Measurements from ENCODE around the gene DAPK3.
"Not testable (repeated sequence)": the region's sequence is repeated elsewhere in the genome, so short reads cannot be mapped to it uniquely, and the experiment has no call there.

Gene DAPK3

DNA sequence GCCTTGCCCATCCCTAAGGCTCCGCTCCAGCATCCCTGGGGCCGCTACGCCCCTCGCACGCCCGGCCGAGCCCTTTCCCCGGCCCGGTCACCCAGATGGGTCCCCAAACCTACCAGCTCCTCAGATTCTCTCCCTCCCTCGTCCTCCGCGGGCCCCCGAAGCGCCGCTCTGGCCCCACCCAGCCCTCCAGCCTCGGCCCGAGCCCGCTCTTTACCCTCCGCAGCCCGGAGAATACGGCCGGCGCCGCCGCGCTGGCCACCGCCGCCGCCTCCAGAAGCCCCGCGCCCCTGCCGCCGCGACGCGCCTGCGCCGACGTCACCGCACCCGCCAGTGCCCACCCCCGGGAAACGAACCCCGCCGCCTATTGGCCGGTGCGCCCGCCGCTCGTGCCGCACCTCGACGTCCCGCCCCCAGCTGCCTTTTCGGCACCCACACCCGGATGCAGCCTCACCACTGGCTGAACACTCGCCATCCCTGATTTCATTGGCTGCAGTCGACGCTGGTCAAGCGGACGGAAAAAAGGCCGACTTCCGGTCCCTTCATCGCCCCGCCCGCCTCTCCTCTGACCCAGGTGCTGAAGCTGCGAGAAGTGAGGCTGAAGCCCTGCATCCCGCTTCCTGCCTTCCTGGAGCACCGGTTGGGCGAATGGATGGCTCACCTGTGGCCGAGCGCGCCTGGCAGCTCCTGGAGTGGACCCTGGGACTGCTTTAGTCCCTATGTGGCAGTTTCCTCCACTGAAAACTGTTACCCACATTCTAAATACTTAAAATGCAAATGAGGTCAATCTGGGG lies at the start of gene DAPK3:
TSS of gene DAPK3 (minus strand) at position 292 of the 791 bp plus-strand sequence. CDS start 1,364 bp downstream, outside the sequence.
- peak; percentile 97 for DNase-seq (ENCODE audit: low spot score)

DNA sequence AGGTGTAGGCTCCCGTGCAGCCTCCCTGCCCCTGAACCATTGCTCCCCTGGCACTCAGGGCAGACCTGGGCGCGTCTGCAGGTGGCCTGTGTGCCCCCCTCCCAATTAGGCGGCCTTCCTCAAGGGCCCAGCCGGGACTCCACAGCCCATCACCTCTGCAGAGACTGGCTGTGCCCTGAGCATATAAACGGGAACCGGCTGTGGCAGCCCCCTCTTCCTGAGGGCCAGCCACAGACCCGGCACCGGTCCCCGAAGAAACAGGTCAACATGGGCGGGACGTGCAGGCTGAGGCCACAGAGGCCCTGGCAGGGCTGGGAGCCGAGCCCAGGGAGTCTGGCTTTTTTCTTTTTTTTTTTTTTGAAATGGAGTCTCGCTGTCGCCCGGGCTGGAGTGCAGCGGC lies 48.7 kb upstream of the DAPK3 start:
- DNase-seq (ENCODE audit: low spot score): no peak

DNA sequence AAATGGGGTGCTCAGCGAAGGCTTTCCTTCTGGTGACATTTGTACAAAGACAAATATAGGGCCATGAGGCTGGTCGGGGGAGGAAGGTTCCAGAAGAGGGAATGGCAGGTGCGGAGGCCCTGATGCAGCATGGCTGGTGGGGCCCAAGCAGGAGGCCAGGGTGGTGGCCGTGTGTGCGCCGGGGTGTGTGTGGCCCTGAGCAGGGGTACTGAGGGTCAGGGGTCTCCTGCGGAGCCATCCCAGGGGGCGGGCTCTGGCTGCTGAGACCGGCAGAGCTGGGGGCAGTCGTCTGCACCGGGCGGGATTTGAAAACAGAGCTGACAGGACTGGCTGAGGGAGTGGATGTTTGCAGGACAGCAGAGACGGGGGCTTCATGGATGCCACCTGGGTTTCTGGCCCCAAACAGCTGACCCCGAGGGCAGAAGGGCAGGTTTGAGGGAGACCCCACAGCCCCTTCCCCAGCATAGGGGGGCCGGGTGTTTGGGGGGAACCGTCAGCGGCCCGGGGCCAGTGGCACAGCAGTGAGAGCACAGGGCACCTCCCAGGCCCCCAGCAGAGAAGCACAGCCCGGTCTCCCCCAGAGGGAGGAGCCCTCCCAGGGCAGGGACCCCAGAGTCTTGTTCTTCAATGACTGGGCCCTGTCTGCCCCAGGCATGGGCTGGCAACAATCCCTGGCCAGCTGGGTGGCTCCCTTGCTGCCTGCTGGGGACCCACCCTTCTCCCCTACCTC lies 48.0 kb upstream of the DAPK3 start:
- DNase-seq (ENCODE audit: low spot score): no peak

DNA sequence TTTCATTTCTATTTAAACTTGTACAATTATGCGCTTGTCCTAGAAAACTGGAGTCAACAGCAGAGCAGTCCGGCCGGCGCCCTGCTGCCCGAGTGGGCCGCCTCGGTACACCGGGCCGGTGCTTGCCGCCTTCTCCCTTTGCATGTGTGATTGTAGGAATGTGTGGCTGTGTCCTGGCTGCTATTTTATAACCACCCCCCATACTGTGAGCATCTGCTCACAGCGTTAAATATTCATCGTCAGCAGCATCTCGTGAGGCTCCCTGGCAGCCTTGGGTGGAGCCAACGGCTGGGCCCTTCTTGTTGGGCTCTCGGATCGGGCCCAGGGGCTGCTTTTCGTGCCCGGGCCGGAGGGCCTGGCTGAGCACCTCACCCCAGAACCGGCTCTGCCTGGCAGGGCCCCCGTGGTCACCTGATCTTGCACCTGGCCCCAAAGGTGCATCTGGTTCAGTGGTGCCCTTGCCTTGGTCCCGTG lies 47.3 kb upstream of the DAPK3 start:
- no peak for DNase-seq (ENCODE audit: low spot score)

DNA sequence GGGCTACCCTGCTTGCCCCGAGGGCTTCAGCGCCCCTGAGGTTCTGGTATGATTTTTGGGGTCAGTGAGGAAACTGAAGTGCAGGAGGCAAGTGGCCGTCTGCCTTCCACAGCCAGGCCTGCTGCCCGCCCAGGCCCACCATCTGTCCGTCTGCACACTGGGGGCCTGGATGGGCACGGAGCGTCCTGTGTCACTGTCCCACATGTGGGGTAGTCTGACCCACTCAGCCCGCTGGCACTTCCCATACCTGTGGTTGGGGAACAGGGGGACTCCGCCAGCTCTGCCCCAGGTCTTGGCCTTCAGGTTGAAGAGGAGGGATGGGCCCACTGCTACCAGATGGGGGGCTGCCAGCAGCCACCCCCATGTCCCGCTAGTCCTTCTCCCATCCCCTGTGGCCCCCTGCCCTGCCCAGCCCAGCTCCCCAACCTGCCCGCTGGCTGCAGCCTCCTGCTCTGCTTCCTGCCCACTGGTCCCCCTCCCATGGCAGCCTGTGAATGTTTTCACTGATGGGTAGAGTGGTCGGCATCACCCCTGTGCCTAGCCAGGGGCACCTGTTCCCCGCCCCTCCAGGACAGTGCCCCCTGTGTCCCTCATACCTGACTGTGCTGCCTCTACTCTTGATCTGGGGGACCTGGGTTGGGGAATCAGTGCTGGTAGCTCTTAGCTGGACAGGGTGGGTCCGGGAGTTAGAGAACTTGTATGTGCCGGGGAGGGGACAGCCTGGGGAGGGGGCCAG lies 46.2 kb upstream of the DAPK3 start:
- DNase-seq (ENCODE audit: low spot score): no peak

DNA sequence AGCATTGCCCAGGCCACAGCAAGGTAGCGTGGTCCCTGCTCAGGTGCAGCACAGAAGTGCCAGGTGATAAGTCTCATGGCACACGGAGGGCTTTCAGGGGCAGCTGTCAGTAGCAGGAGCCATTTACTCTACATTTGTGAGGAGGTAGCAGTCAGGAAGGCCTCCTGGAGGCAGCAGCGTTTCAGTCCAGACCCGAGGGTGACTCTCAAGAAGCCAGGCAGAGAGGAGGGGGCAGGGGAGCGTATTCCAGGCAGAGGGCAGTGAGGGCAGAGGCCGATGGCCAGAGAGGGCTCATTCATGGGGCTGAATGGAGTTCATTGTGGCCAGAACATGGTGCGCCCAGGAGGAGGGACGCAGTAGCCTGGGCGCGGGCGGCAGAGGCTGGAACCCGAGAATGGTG lies 45.6 kb upstream of the DAPK3 start:
- DNase-seq (ENCODE audit: low spot score): no peak

DNA sequence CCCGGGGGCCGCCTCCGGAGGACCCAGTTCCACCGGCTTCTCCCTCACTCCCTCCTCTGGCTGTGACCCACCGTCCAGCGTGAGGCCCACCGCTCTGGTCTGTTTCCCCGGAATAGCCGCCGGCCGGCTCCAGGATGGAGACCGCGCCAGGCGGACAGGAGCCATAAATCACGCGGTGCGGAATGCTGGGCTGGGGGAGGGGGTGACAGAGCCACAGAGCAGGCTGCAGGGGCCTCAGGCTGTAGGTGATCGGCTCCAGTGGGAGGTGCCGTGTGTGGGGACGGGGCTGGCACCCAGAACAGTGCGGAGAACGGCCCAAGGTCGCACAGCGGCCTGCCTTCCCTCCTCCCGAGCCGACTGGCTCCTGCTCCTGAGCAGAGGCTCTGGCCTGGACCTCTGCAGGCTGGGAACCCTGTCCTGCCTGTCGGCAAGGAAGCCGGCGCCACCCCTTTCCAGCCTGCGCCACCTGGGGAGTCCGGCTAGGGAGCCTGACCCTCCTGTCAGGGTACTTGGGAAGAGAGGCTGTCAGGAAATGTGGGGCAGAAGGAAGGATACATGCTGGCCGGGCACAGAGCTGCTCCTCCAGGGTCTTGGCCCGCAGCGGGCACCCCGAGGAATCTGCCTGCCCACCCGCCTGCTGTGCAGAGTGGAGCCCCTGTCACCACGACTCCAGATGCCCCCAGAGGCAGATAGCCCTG lies 45.0 kb upstream of the DAPK3 start:
- DNase-seq (ENCODE audit: low spot score): no peak

DNA sequence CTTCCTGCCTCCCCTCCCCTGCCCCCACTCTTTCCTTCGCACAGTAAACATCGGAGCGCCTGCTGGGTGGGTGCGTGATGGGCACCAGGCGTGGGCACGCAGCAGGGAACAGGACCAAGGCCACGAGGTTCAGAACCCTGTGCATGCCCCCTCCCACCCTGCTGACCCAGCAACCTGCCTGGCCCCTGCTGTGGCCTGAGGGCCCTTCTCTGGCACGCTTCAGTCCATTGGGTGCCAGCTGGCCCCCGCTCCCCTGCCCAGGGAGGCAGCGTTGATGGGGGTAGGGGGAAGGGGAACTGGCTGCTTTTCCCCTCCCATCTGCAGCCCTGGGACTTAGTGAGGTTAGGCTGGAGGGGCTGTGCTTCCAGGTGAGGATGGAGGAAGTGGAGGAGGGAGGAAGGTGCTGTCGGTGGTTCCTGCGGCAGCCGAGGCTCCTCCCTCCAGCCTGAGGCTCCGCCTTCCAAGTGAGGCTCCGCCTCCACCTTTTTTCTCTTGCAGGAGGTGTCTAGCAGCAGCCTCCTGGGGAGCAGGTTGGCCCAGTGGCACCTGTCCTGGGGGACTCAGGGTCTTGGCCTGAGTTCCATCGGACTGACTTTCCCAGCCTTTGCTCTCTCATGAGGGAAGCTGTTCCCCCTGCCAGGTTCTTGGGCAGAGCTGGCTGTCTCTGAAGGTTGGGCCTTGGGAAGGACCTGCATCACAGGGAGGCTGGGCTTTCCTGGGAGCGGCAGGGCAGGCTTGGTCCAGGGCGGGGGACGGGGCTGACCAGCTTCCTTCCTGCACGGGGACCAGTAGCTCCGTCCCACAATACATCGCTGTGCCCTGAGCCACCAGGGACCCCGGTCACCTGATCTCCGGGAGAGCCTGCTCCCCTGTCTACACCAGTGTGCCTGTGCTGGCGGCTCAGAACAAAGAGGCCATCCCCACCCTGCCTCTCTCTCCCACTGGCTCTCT lies 43.9 kb upstream of the DAPK3 start:
- no peak for DNase-seq (ENCODE audit: low spot score)

DNA sequence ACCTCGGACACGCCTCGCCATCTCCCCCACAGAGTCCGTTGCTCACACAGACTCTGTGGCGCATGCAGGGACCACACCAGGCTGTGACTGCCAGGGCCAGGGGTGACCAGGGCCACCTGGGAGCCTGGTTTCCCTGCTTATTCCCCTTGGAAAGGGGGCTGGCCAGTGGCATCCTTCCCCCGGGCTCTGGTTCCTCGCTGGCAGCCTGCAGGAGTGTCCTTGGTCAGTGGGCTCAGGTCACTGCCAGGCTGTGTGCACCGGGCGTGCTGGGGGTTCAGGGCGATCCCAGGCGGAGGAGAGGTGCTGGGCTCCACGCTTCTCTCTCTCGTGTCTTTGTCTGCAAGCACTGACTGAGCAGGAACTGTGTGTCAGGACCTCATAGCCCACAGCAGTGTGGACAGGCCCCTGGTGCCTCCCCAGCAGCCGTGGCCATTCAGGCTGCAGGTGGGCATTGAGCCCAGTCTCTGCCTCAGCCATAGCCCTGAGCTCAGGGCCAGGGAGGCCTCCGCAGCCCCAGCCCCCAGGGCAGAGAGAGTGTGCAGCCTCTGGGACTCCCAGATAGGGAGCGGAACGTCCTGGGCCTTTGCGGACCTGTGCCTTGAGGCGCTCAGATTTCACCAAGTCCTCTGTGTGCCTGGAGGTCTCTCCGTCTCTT lies 43.1 kb upstream of the DAPK3 start:
- DNase-seq (ENCODE audit: low spot score): no peak

DNA sequence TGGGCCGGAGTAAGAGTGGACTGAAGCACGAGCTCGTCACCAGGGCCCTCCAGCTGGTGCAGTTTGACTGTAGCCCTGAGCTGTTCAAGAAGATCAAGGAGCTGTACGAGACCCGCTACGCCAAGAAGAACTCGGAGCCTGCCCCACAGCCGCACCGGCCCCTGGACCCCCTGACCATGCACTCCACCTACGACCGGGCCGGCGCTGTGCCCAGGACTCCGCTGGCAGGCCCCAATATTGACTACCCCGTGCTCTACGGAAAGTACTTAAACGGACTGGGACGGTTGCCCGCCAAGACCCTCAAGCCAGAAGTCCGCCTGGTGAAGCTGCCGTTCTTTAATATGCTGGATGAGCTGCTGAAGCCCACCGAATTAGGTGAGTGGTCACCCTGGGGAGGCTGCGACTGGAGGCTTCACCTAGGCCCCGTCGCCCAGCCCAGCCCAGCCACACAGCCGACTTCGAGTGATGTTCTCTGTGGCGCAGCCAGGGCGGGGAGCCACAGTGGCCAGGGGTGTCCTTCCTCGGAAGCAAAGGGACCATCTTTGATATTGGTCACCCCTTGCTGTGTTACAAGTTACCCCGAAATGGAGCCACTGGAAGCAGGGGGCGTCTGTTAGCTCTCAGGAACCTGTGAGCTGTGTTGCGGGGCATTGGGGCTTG lies 42.2 kb upstream of the DAPK3 start:
- DNase-seq (ENCODE audit: low spot score): no peak

DNA sequence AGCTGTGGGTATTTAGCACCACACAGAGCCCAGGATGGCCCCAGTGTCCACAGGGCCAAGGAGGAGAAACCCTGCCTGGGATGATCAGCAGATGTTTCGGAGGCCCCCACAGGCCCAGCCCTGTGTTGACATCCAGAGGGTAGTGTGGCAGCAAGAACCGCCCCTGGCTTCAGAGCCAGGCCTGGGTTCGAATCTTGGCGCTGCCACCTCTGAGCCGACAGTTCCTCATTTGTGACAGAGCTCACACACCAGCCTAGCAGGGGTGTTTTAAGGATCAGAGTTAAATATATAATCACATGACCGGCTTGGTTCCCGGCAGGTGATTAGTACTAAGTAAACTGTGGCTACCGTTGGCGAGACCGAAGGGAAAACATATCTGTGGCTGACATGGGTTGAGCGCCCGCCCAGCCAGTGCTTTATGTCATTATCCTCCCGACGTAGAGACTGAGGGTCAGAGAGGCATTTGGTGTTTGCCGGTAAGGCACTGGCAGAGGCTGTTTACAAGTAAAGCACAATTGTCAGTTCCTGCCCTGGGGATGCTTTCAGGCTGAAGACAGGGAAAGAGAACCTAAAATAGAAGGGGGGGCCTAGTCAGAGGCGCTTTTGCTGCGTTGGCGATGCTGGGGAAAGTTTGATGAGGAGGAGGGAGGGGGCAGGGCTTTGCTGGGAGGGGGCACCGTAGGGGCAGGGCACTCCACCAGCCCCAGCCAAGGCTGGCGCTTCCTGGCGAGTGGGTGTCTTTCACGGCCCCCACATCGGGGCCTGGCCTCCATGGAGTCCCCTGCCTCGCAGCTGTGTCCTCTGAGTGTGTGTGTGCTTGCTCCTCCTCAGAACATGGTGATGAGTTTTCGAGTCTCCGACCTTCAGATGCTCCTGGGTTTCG lies 41.4 kb upstream of the DAPK3 start:
- no peak for DNase-seq (ENCODE audit: low spot score)

DNA sequence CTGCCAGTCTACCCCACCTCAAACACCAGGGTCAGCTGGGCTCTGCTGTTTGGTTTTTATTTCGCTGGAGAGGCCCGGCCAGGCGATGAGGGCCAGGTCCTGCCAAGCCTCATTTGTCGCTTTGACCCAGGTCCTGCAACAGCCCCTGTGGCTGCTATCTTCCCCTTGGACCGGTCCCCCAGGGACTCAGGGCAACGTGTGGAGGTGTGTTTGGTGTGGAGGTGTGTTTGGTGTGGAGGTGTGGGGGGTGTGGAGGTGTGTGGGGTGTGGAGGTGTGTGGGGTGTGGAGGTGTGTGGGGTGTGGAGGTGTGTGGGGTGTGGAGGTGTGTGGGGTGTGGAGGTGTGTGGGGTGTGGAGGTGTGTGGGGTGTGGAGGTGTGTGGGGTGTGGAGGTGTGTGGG lies 40.5 kb upstream of the DAPK3 start:
- DNase-seq (ENCODE audit: low spot score): not testable (repeated sequence)

DNA sequence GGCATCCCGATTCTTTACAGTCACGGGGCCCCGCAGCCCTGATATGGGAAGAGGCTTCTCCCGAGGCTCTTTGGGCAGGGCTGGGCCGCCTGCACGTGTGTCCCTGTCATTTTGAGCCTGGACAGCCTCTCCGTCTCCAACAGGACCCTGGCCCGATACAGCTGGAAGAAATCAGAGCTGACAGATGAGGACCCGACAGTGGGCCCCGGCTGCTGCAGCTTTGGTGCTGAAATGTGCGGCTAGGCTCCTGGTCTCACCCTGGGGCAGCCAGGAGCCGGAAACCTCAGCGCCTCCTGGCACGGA lies 39.9 kb upstream of the DAPK3 start:
- DNase-seq (ENCODE audit: low spot score): no peak

DNA sequence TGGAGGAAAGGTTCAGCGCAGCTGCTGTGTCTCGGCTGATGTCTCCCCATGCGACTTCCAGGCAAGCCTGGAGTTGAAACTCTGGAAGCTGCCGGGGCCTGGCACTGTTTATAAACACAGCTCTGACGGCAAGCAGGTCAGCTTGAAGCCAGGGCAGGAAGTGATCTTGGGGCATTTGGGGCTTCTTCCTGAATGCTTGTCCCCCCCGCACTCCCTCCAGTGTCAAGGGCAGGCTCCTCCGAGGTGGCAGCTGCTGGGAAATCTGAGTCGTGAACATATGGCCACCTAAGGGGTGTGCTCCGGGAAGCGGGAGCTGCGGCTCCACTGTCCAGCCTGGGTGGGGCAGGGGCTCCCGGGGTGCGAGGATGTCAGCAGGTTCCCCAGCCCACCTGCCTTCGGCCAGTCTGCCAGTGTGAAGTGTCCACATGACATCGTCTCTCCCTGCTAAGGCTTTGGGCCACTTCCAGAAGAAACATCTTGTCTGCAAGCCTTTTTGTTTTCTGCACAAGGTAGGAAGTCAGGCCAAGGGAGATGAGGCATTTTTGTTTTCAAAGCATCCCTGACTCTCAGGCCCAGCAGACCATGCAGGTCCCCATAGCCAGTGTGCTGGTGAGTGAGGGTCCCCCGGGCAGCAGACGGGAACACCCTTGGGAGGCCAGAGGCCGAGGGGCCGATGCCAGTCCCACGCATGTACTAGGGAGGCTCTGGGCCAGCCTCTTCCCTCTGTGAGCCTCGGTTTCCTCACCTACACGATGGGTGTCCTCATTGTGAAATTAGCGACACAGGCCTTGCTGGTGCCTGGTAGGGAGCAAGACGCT lies 39.3 kb upstream of the DAPK3 start:
- no peak for DNase-seq (ENCODE audit: low spot score)

DNA sequence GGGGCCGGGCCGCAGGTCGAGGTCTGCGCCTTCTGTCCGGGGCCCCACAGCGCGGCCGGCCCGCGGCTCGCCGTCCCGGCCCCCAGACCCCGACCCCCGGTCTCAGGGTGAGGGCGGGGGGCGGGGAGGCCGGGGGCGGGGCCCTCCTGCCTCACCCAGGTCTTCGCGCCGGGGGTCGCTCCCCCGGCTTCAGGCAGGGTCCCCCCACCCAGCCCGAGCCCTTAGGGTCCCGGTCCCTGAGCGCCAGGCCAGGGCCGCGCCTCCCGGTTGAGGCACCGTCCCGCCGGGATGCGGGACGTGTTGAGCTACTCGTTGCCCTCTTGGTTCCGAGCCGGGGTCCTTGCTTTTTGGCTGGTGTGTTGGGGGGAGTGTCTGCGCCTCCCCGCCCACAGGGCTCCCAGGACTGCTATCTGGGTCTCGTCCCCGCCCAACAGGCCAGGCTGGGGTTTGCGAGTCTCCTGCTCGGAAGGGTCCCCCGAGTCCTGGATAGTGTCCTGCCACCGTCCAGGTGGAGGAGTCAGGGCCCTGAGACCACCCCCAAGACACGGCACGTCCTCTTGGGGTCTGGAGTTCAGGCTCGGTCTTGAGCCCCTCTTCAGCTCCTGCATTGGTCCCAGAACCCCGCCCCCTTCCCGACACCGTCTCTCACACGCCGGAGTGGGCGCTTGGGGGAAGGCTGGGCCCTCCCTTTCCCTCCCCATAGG lies 37.1 kb upstream of the DAPK3 start:
- no peak for DNase-seq (ENCODE audit: low spot score)

DNA sequence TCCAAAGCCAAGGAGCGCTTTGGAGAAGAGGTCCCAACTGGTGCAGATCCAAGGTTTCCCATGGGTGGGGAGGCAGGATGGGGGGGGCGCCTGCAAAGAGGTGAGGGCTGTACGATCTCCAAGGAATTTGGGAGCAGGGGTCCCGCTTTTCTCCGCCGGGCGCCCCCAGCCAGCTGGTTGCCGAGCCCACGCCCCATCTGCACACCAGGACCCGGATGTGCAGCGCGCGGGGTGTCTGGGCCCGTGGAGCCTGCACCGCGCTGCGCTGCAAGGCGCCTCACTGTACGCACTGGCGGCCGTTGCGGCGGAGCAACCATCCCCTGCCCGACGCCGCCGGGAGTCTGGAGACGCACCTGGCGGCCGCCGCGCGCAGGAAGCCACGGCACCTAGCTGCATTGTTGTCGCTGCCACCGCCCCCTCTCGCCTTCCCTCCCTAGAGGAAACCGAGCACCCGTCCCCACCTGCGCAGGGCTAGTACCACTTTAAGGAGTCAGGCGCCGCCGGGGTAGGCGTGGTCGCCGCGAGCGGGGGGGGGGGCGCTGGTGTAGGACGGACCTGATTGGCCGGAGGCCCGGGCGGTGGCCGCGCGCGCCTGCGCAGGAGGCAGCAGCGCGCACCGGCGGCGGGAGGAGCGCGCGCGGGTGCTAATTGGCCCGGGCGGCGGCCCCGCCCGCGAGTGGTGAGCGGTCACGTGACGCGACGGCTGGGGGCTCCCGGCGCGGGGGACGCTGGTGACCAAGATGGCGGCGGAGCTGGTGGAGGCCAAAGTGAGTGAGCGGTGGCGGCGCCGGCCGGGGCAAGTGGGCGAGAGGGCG lies 36.3 kb upstream of the DAPK3 start, which contains the start of gene PIAS4:
TSS of gene PIAS4 (plus strand) at position 716 of the 815 bp plus-strand sequence. CDS start at position 741, 25 bp downstream.
- peak; percentile 94 for DNase-seq (ENCODE audit: low spot score)

All from RKO (cell line).